OCI-LY3 (cell line): Measurements from ENCODE around the gene ANKS1A.

ENCODE experiments used
- H2AFZ ChIP-seq: fragments of 200-600, 300-600 bp; shearing (Covaris generic); 2 replicates; pipeline ENCODE4 v1.6.0; 2014; ENCODE audit warnings: antibody characterized with exemption, low read depth, low read length
- H3K27ac ChIP-seq: fragments of 200-600, 300-600 bp; sonication (generic); 2 replicates; pipeline ENCODE4 v1.5.1; 2014; ENCODE audit warnings: mild to moderate bottlenecking, low read length, moderate library complexity, mixed read lengths
- H3K27me3 ChIP-seq: fragments of 200-600, 300-600 bp; sonication (generic); 2 replicates; pipeline ENCODE4 v1.6.1; 2014; ENCODE audit warnings: low read depth, low read length, mixed read lengths
- H3K36me3 ChIP-seq: fragments of 200-600, 300-600 bp; sonication (generic); replicated peaks from 2 replicates; pipeline ENCODE3; 2014; ENCODE audit warnings: low read depth, low read length, mixed read lengths
- H3K4me1 ChIP-seq: fragments of 300-600, 200-600 bp; sonication (generic); 2 replicates; pipeline ENCODE4 v1.6.1; 2014; ENCODE audit warnings: low read length, mixed read lengths
- H3K4me2 ChIP-seq: fragments of 200-600, 300-600 bp; sonication (generic); 2 replicates; pipeline ENCODE4 v1.6.1; 2014; ENCODE audit warnings: low read length, mixed read lengths
- H3K4me3 ChIP-seq: fragments of 300-600, 200-600 bp; sonication (generic); 2 replicates; pipeline ENCODE4 v1.5.1; 2014; ENCODE audit warnings: antibody characterized with exemption, mild to moderate bottlenecking, low read length, moderate library complexity
- H3K79me2 ChIP-seq: fragments of 300-600, 200-600 bp; shearing (Covaris generic); 2 replicates; pipeline ENCODE4 v1.6.1; 2014; ENCODE audit warnings: mild to moderate bottlenecking, low read length, mixed read lengths
- H3K9ac ChIP-seq: fragments of 300-600, 200-600 bp; shearing (Covaris generic); 2 replicates; pipeline ENCODE4 v1.6.0; 2014; ENCODE audit warnings: mild to moderate bottlenecking, low read length, moderate library complexity
- H3K9me3 ChIP-seq: fragments of 200-600, 300-600 bp; shearing (Covaris generic); 2 replicates; pipeline ENCODE4 v1.6.1; 2014; ENCODE audit warnings: low read length, mixed read lengths; ENCODE audit not compliant: insufficient read depth
- H4K20me1 ChIP-seq: fragments of 200-600, 300-600 bp; sonication (generic); 2 replicates; pipeline ENCODE4 v1.6.1; 2016; ENCODE audit warnings: low read length, mixed read lengths; ENCODE audit not compliant: insufficient read depth
- CTCF ChIP-seq: fragments of 200-600, 300-600 bp; sonication (generic); IDR thresholded peaks from 2 replicates; pipeline ENCODE4 v1.5.1; 2014; ENCODE audit warnings: antibody characterized with exemption, low read length, low read depth
- EZH2phosphoT487 ChIP-seq: fragments of 200-600 bp; shearing (Covaris generic); IDR thresholded peaks from 2 replicates; pipeline ENCODE4 v1.6.1; 2018; ENCODE audit warnings: antibody characterized with exemption, mixed run types, low read depth

The ANKS1A gene

DNA sequence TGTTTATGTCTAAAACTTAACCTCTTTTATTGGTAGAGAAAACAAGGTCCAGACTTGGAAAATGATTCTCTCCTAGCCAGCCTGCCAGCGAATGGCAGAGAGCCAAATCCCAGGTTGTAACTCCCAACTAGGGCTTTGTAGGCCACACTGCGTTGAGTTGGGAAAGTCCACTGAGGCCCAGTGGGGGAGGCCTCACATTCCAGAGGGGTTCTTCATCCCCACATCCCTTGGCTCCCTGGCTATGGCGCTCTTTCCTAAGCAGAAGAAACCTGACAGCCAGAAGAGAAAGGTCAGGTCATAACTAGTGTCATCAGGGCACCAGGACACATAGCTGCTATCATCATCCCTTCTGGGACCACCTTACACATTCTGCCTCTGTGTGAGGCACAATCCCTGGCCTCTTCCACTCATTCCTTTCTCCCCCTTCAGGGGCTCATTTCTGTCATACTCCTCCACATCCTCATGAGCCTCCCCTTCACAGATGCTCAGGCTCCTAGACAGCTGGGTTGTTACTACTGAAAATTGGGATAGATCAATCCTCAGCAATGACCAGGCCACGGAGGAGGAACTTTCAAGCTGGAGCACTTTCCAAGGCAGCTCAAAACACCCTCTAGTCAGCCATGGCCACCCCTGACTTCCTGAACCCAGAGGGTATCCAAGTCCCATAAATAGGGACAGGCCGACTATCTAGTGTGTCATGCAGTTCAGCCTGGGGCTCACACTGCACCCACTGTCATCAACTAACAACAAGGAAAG, 203.5 kb downstream of the ANKS1A start:
- Histone ChIP-seq H3K27ac (no peak overlapping the region), H3K4me1 (no peaks in the 10 kb centered on the region)
- TF ChIP-seq EZH2phosphoT487: no peak
- no peak for TF ChIP-seq CTCF

DNA sequence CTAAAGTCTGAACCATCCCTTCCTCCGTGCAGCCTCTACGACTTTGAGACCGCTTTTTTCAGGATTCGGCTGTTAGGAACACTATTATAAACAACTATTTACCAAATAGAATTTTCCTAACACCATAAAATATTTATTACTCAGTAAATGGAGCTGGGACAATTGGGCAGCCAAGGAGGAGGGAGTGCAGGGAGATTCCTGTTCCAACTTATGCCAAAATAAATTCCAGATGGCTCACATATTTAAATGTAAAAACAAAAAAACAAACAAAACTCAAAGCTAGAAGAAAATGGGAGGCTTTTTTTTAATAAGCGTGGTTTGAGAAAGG, 204.0 kb downstream of the ANKS1A start:
- no peak overlapping the region for H3K4me2 ChIP-seq
- H3K4me3 ChIP-seq: no peak overlapping the region
- no peaks in the 10 kb centered on the region for H3K79me2 ChIP-seq
- no peak overlapping the region for H3K27ac ChIP-seq
- H3K9me3 ChIP-seq: no peaks in the 10 kb centered on the region
- no peaks in the 10 kb centered on the region for H4K20me1 ChIP-seq
- no peaks in the 10 kb centered on the region for H3K4me1 ChIP-seq
- TF ChIP-seq EZH2phosphoT487 (no peak), CTCF (no peak)
- H3K27me3 ChIP-seq: no peaks in the 10 kb centered on the region
- H3K9ac ChIP-seq: no peak overlapping the region
- no peak overlapping the region for H2AFZ ChIP-seq
- no peaks in the 10 kb centered on the region for H3K36me3 ChIP-seq

More for the DNA sequence above, 203.5 kb downstream of the ANKS1A start:
- Histone ChIP-seq H3K9ac (no peak overlapping the region), H2AFZ (no peak overlapping the region), H3K4me3 (no peak overlapping the region), H3K79me2 (no peaks in the 10 kb centered on the region), H4K20me1 (no peaks in the 10 kb centered on the region), H3K4me2 (no peak overlapping the region), H3K27me3 (no peaks in the 10 kb centered on the region), H3K9me3 (no peaks in the 10 kb centered on the region), H3K36me3 (no peaks in the 10 kb centered on the region)

- Histone ChIP-seq H3K27me3 (no peaks in the 10 kb centered on the region), H3K79me2 (no peaks in the 10 kb centered on the region), H3K4me1 (no peaks in the 10 kb centered on the region), H3K9me3 (no peaks in the 10 kb centered on the region), H3K4me2 (no peak overlapping the region), H3K27ac (no peak overlapping the region), H3K9ac (no peak overlapping the region), H2AFZ (no peak overlapping the region), H3K4me3 (no peak overlapping the region), H4K20me1 (no peaks in the 10 kb centered on the region), H3K36me3 (no peaks in the 10 kb centered on the region)
- TF ChIP-seq CTCF: no peak
- no peak for TF ChIP-seq EZH2phosphoT487
Measured at GRCh38 chr6:35093783-35094182, 204.7 kb downstream of the ANKS1A start.

- H3K79me2 ChIP-seq: no peaks in the 10 kb centered on the region
- no peak overlapping the region for H3K4me2 ChIP-seq
- no peak overlapping the region for H3K4me3 ChIP-seq
- TF ChIP-seq CTCF (no peak), EZH2phosphoT487 (no peak)
- no peaks in the 10 kb centered on the region for H3K27me3 ChIP-seq
- H3K9ac ChIP-seq: no peak overlapping the region
- no peaks in the 10 kb centered on the region for H3K36me3 ChIP-seq
- no peak overlapping the region for H3K27ac ChIP-seq
- no peaks in the 10 kb centered on the region for H3K9me3 ChIP-seq
- no peaks in the 10 kb centered on the region for H3K4me1 ChIP-seq
- no peaks in the 10 kb centered on the region for H4K20me1 ChIP-seq
- H2AFZ ChIP-seq: no peak overlapping the region
Measured at GRCh38 chr6:35094183-35094582, 205.1 kb downstream of the ANKS1A start.
